Epithelial cell of alveolus of lung (primary cell): Measurements from ENCODE around the gene YBX2. TPM values are rescaled to one million over a fixed set of nuclear protein-coding genes. Genes with fewer than 3 reads are reported as not detected.

Experiments used
- total RNA-seq: library from RNA; depleted of rRNA; stranded (reverse); fragments of >200 nt; gene quantifications from 2 replicates; pipeline ENCODE4 v1.2.1, GENCODE V29; 2015

Gene YBX2
- total RNA-seq, 1 donor from 2014 or later: not detected

Other genes starting within 250 kb of the YBX2 start
- not detected in 2 replicates for gene CLEC10A, start 214.4 kb downstream of the YBX2 start, total RNA-seq
- not detected in 2 replicates for gene ASGR2, start 179.8 kb downstream of the YBX2 start, total RNA-seq
- gene ASGR1, start 115.3 kb downstream of the YBX2 start, total RNA-seq: 0.80 and 1.0 TPM in 2 replicates
- gene DLG4, start 74.8 kb downstream of the YBX2 start, total RNA-seq: 11.8 and 18.9 TPM in 2 replicates
- gene ACADVL, start 74.7 kb downstream of the YBX2 start, total RNA-seq: 184 and 242 TPM in 2 replicates
- gene DVL2, start 60.1 kb downstream of the YBX2 start, total RNA-seq: 50.8 and 59.7 TPM in 2 replicates
- 55.6 and 63.3 TPM in 2 replicates for gene PHF23, start 55.2 kb downstream of the YBX2 start, total RNA-seq
- 310 and 533 TPM in 2 replicates for gene GABARAP, start 52.2 kb downstream of the YBX2 start, total RNA-seq
- gene CTDNEP1, start 42.9 kb downstream of the YBX2 start, total RNA-seq: 64.9 and 130 TPM in 2 replicates
- 34.9 and 40.0 TPM in 2 replicates for gene ELP5, start 42.4 kb downstream of the YBX2 start, total RNA-seq
- gene CLDN7, start 32.2 kb downstream of the YBX2 start, total RNA-seq: 1.8 and 23.0 TPM in 2 replicates
- gene SLC2A4, start 12.9 kb downstream of the YBX2 start, total RNA-seq: 0.13 and 0.96 TPM in 2 replicates
- 167 and 647 TPM in 2 replicates for gene EIF5A, start 13.0 kb upstream of the YBX2 start, total RNA-seq
- 36.5 and 37.0 TPM in 2 replicates for gene GPS2, start 20.7 kb upstream of the YBX2 start, total RNA-seq
- gene NEURL4, start 34.7 kb upstream of the YBX2 start, total RNA-seq: 7.5 and 10.5 TPM in 2 replicates
- gene ACAP1, start 41.9 kb upstream of the YBX2 start, total RNA-seq: 1.5 and 2.7 TPM in 2 replicates
- gene KCTD11, start 57.5 kb upstream of the YBX2 start, total RNA-seq: 11.4 and 17.8 TPM in 2 replicates
- 0.13 TPM in 1 of 2 replicates, not detected in the other for gene TMEM95, start 60.5 kb upstream of the YBX2 start, total RNA-seq
- 0.65 and 2.2 TPM in 2 replicates for gene TNK1, start 86.5 kb upstream of the YBX2 start, total RNA-seq
- gene PLSCR3, start 99.9 kb upstream of the YBX2 start, total RNA-seq: 60.1 and 62.8 TPM in 2 replicates
- 130 and 211 TPM in 2 replicates for gene TMEM256, start 109.5 kb upstream of the YBX2 start, total RNA-seq
- 18.5 and 38.1 TPM in 2 replicates for gene NLGN2, start 113.2 kb upstream of the YBX2 start, total RNA-seq
- not detected in 2 replicates for gene SPEM1, start 125.7 kb upstream of the YBX2 start, total RNA-seq
- gene SPEM2, start 131.0 kb upstream of the YBX2 start, total RNA-seq: not detected in 2 replicates
- not detected in 2 replicates for gene SPEM3, start 134.2 kb upstream of the YBX2 start, total RNA-seq
- 3.8 and 8.9 TPM in 2 replicates for gene TMEM102, start 140.8 kb upstream of the YBX2 start, total RNA-seq
- 2.1 and 7.3 TPM in 2 replicates for gene FGF11, start 144.9 kb upstream of the YBX2 start, total RNA-seq
- gene CHRNB1, start 150.4 kb upstream of the YBX2 start, total RNA-seq: 5.2 and 11.9 TPM in 2 replicates
- gene ZBTB4, start 185.0 kb upstream of the YBX2 start, total RNA-seq: 24.3 and 39.0 TPM in 2 replicates
- gene SLC35G6, start 186.8 kb upstream of the YBX2 start, total RNA-seq: not detected in 2 replicates
- gene POLR2A, start 189.7 kb upstream of the YBX2 start, total RNA-seq: 55.6 and 62.1 TPM in 2 replicates